B cell (primary cell): ENCODE results near the gene CREB3L1. TPM values are rescaled to one million over a fixed set of nuclear protein-coding genes. Genes with fewer than 3 reads are reported as not detected.

Source experiments
- ATAC-seq: fragments of 200-7000 bp; cut with Tn5 transposase; one replicate; pipeline ENCODE4 v1.10.0; 2021; ENCODE audit warnings: low read depth, mild to moderate bottlenecking, moderate number of reproducible peaks, moderate library complexity
- CTCF ChIA-PET: fragments of 350-600 bp; sonication (Branson Sonifier 250); formaldehyde crosslinking; loops from one replicate; lab custom pipeline; 2021; ENCODE audit warnings: antibody characterized with exemption, inconsistent platforms; lab: Charles Lee
- POLR2A ChIA-PET: fragments of 350-600 bp; sonication (Branson Sonifier 250); formaldehyde crosslinking; loops from one replicate; lab custom pipeline; 2021; ENCODE audit warnings: antibody characterized with exemption; lab: Charles Lee
- DNase-seq: peaks from one replicate; pipeline ENCODE4 v3.0.0; 2013
- H2AFZ ChIP-seq: 2 replicates; pipeline ENCODE4 v1.6.1; 2012; ENCODE audit warnings: mild to moderate bottlenecking, low read depth, low read length; ENCODE audit not compliant: insufficient read depth, poor library complexity, severe bottlenecking
- H3K27ac ChIP-seq, 2 donors: 1 replicate in 1 of 2; 2 replicates in 1 of 2; pipeline ENCODE4 v1.5.1; 2012 to 2013; ENCODE audit warnings: low read length in 2 of 2, mild to moderate bottlenecking in 2 of 2, moderate library complexity in 1 of 2
- H3K27me3 ChIP-seq, 4 experiments: fragments of 200-600 bp in 1 of 4; sonication (generic) in 1 of 4; replicated peaks in 1 of 4; 1 replicate in 2 of 4; 2 replicates in 2 of 4; pipeline versions ENCODE4 v1.6.1 to v1.7.0; 2013 to 2016; ENCODE audit warnings: low read length in 3 of 4, mild to moderate bottlenecking in 2 of 4, mixed read lengths in 1 of 4, moderate library complexity in 1 of 4; ENCODE audit not compliant: insufficient read depth in 4 of 4, control insufficient read depth in 3 of 4; ENCODE audit errors: control extremely low read depth in 1 of 4
- H3K36me3 ChIP-seq, 2 experiments: replicated peaks in 1 of 2; 1 replicate in 1 of 2; 2 replicates in 1 of 2; pipeline versions ENCODE4 v1.6.1 to v1.7.1; 2013; ENCODE audit warnings: low read length in 1 of 2; ENCODE audit not compliant: insufficient read depth in 2 of 2, control insufficient read depth in 1 of 2; ENCODE audit errors: control extremely low read depth in 1 of 2, extremely low read depth in 1 of 2
- H3K4me1 ChIP-seq, 2 donors: fragments of 200-600 bp in 1 of 2; sonication (generic) in 1 of 2; 1 replicate in 1 of 2; 2 replicates in 1 of 2; pipeline versions ENCODE4 v1.5.1 to v1.6.1; 2013 to 2017; ENCODE audit warnings: low read length in 2 of 2; ENCODE audit not compliant: control insufficient read depth in 2 of 2, insufficient read depth in 2 of 2
- H3K4me2 ChIP-seq: replicated peaks from 2 replicates; pipeline ENCODE3; 2012; ENCODE audit warnings: mild to moderate bottlenecking, low read depth, low read length; ENCODE audit not compliant: poor library complexity, severe bottlenecking
- H3K4me3 ChIP-seq, 5 experiments: fragments of 200-600 bp in 1 of 5; sonication (generic) in 1 of 5; 1 replicate in 3 of 5; 2 replicates in 2 of 5; pipeline versions ENCODE4 v1.5.1 to v1.7.0; 2011 to 2016; ENCODE audit warnings: low read length in 4 of 5, mild to moderate bottlenecking in 4 of 5, low read depth in 2 of 5, control low read depth in 1 of 5, moderate library complexity in 1 of 5; ENCODE audit not compliant: insufficient read depth in 1 of 5; ENCODE audit errors: control extremely low read depth in 1 of 5, extremely low read depth in 1 of 5
- H3K79me2 ChIP-seq: fragments of 200-600 bp; sonication (generic); one replicate; pipeline ENCODE4 v1.6.0; 2016; ENCODE audit warnings: low read length; ENCODE audit not compliant: control insufficient read depth, insufficient read depth
- H3K9ac ChIP-seq: fragments of 200-600 bp; sonication (generic); 2 replicates; pipeline ENCODE4 v1.6.1; 2017; ENCODE audit warnings: mild to moderate bottlenecking, low read length, moderate library complexity
- H3K9me3 ChIP-seq, 3 donors: one replicate each; pipeline versions ENCODE4 v1.6.1 to v1.7.1; 2013; ENCODE audit warnings: low read length in 2 of 3; ENCODE audit not compliant: control insufficient read depth in 2 of 3, insufficient read depth in 1 of 3; ENCODE audit errors: control extremely low read depth in 1 of 3
- H4K20me1 ChIP-seq: 2 replicates; pipeline ENCODE4 v1.6.0; 2012; ENCODE audit warnings: mild to moderate bottlenecking, low read length; ENCODE audit not compliant: insufficient read depth, control insufficient read depth, poor library complexity, severe bottlenecking
- H3K27ac Mint-ChIP-seq: one replicate; pipeline ENCODE4 v1.8.0; 2021; ENCODE audit warnings: mixed read lengths
- H3K27me3 Mint-ChIP-seq: one replicate; pipeline ENCODE4 v1.8.0; 2021; ENCODE audit warnings: mixed read lengths
- H3K4me1 Mint-ChIP-seq: one replicate; pipeline ENCODE4 v1.8.0; 2021; ENCODE audit warnings: mixed read lengths
- H3K4me3 Mint-ChIP-seq: one replicate; pipeline ENCODE4 v1.8.0; 2021; ENCODE audit warnings: mixed read lengths
- H3K9me3 Mint-ChIP-seq: one replicate; pipeline ENCODE4 v1.8.0; 2022; ENCODE audit warnings: mixed read lengths; ENCODE audit not compliant: insufficient read depth
- EZH2 ChIP-seq: IDR thresholded peaks from 2 replicates; pipeline ENCODE4 v1.6.1; 2012; ENCODE audit warnings: borderline replicate concordance, low read depth, mild to moderate bottlenecking, moderate library complexity, low read length; ENCODE audit not compliant: insufficient read depth, poor library complexity, severe bottlenecking
- WGBS: methylation state at CpG from one replicate; pipeline ENCODE4 v1.1.5; 2013; ENCODE audit warnings: missing lambda C conversion rate; ENCODE audit not compliant: insufficient coverage; 5-methylcytosine and 5-hydroxymethylcytosine counted together
- intact Hi-C: fragments of 100-400 bp; cut with micrococcal nuclease; formaldehyde crosslinking; loops from one replicate; pipeline ENCODE4 v1.10.0; 2022
- polyA plus RNA-seq: library from polyadenylated mRNA; depleted of rRNA; stranded (reverse); fragments of >200 nt; gene quantifications from 2 replicates; pipeline ENCODE4 v1.2.3, GENCODE V29; 2012
- total RNA-seq, 2 donors: library from RNA; stranded (reverse); fragments of 120-200 nt in 1 of 2; gene quantifications; 1 replicate in 1 of 2; 2 replicates in 1 of 2; pipeline versions ENCODE4 v1.2.3 to v1.2.4, GENCODE V29; 2013 to 2022
- TF ChIP-seq, protein P1 (sequence below): fragments of 200-600 bp; IDR thresholded peaks from one replicate; pipeline ENCODE4 v1.8.0; 2022; ENCODE audit warnings: antibody characterized with exemption, mild to moderate bottlenecking

The CREB3L1 gene
- total and polyA plus RNA-seq, 2 donors (not counting 1 experiment from before 2014, with no cell fraction given), result not detected

DNA sequence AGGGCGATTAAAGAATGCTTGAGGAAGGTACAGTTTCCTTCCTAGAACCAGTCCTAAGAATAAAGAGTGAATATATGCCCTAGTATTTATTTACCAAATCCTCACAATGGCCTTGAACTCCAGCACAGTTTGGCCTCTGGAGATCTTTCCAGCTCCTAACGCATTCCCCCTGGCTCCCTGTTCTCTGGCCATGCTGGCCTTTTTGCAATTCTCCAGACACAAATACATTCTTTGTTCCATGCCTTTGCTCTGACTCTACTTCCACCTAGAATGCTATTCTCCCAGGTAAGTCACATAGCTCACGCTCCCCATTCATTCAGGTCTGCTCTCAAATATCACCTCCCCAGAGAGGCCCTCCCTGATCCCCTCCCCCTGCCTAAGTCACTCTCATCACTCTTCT is 66.1 kb downstream of the CREB3L1 start:
- H3K4me3 Mint-ChIP-seq, result no peak overlapping the region
- no peak overlapping the region for H3K27ac Mint-ChIP-seq

DNA sequence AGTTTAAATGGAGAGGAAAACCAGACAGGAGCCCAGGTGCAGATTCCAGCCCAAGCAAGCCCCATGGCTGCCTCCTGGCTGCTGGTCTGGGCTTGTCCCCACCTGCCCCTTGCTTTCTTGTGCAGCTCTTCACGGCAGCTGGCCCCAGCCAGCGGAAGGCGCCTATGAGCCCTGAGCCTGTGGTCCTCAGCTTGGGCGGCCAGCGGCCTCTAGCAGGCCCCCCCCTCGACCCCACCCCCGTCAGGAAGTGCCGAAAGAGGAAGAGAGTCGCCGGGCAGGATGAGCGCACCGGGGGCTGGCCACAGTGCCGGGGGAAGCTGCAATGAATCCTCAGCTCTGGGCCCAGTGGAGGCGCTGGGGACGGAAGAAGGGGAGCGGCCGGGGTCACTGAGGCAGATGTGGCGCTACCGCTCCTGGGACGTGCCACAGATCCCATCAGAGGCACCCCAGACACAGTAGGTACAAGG is 67.7 kb downstream of the CREB3L1 start:
- Mint-ChIP-seq H3K9me3 (no peaks in the 10 kb centered on the region), H3K4me1 (peaks cover 45% of the 10 kb centered on the region), H3K27me3 (peaks cover 8% of the 10 kb centered on the region), H3K4me3 (peak overlapping the region; percentile 91), H3K27ac (peak overlapping the region; percentile 57)
- peak overlapping the region; percentile 82 for H2AFZ ChIP-seq
- peaks cover 38 to 45% of the 10 kb centered on the region in 2 donors for H3K4me1 ChIP-seq
- intact Hi-C loops, result loop anchor here (2.0 to 5.0 kb wide), 3 partner anchors 37 to 428 kb away; partner anchors contain the start of genes MDK and PEX16
- 6% methylated on average over 17 of the region's 20 CpGs for WGBS
- H3K79me2 ChIP-seq, result peaks cover 38% of the 10 kb centered on the region
- H3K9ac ChIP-seq, result peak overlapping the region; percentile 66
- ATAC-seq (no peak), DNase-seq (peak; percentile 48)
- H3K4me3 ChIP-seq, result peak overlapping the region; percentile 22 to 75 (median 55)
- H3K27me3 ChIP-seq, result peaks cover 0 to 5% (median 0%) of the 10 kb centered on the region in 4 experiments
- no peaks in the 10 kb centered on the region for H3K36me3 ChIP-seq
- ChIA-PET CTCF (interaction anchor here (1.1 to 2.5 kb wide), 3 partner anchors 15 to 29 kb away, joined by 3 to 7 read pairs (median 3); no protein-coding TSS in a partner anchor), POLR2A (no interaction called here)
- no peak for TF ChIP-seq EZH2
- TF ChIP-seq, protein P1, sequence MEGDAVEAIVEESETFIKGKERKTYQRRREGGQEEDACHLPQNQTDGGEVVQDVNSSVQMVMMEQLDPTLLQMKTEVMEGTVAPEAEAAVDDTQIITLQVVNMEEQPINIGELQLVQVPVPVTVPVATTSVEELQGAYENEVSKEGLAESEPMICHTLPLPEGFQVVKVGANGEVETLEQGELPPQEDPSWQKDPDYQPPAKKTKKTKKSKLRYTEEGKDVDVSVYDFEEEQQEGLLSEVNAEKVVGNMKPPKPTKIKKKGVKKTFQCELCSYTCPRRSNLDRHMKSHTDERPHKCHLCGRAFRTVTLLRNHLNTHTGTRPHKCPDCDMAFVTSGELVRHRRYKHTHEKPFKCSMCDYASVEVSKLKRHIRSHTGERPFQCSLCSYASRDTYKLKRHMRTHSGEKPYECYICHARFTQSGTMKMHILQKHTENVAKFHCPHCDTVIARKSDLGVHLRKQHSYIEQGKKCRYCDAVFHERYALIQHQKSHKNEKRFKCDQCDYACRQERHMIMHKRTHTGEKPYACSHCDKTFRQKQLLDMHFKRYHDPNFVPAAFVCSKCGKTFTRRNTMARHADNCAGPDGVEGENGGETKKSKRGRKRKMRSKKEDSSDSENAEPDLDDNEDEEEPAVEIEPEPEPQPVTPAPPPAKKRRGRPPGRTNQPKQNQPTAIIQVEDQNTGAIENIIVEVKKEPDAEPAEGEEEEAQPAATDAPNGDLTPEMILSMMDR, result no peak
- peak overlapping the region; percentile 92 for H3K4me2 ChIP-seq
- no peaks in the 10 kb centered on the region for H3K9me3 ChIP-seq
- peaks cover 20% of the 10 kb centered on the region for H4K20me1 ChIP-seq
- no peak overlapping the region for H3K27ac ChIP-seq

More for the DNA sequence above, 66.1 kb downstream of the CREB3L1 start:
- Histone ChIP-seq H3K27ac (no peak overlapping the region), H3K4me2 (no peak overlapping the region), H3K79me2 (peaks cover 23% of the 10 kb centered on the region), H3K27me3 (peaks cover 0 to 9% (median 2%) of the 10 kb centered on the region in 4 experiments), H3K36me3 (no peaks in the 10 kb centered on the region), H3K9ac (no peak overlapping the region), H4K20me1 (peaks cover 8% of the 10 kb centered on the region), H3K4me3 (no peak overlapping the region), H3K4me1 (peaks cover 30 to 32% of the 10 kb centered on the region in 2 donors), H3K9me3 (no peaks in the 10 kb centered on the region), H2AFZ (no peak overlapping the region)
- WGBS, result 97% methylated on average over 2 of the region's 3 CpGs
- ChIA-PET CTCF (interaction anchor here (0.7 to 1.5 kb wide), 3 partner anchors 12 to 106 kb away, joined by 3 to 6 read pairs (median 4); no protein-coding TSS in a partner anchor), POLR2A (no interaction called here)
- no peak for TF ChIP-seq EZH2
- TF ChIP-seq, protein P1, result no peak
- no peak for DNase-seq
- intact Hi-C loops, result no loop called here
- Mint-ChIP-seq H3K9me3 (no peaks in the 10 kb centered on the region), H3K27me3 (peaks cover 17% of the 10 kb centered on the region), H3K4me1 (peaks cover 32% of the 10 kb centered on the region)
- ATAC-seq, result no peak
